ENCODE measurements around the gene GNB1. TPM values are rescaled to one million over a fixed set of nuclear protein-coding genes. Genes with fewer than 3 reads are reported as not detected.

The GNB1 gene
- total and polyA plus RNA-seq, 5 experiments from 2014 or later = 45.9 to 232 (median 107) TPM

DNA sequence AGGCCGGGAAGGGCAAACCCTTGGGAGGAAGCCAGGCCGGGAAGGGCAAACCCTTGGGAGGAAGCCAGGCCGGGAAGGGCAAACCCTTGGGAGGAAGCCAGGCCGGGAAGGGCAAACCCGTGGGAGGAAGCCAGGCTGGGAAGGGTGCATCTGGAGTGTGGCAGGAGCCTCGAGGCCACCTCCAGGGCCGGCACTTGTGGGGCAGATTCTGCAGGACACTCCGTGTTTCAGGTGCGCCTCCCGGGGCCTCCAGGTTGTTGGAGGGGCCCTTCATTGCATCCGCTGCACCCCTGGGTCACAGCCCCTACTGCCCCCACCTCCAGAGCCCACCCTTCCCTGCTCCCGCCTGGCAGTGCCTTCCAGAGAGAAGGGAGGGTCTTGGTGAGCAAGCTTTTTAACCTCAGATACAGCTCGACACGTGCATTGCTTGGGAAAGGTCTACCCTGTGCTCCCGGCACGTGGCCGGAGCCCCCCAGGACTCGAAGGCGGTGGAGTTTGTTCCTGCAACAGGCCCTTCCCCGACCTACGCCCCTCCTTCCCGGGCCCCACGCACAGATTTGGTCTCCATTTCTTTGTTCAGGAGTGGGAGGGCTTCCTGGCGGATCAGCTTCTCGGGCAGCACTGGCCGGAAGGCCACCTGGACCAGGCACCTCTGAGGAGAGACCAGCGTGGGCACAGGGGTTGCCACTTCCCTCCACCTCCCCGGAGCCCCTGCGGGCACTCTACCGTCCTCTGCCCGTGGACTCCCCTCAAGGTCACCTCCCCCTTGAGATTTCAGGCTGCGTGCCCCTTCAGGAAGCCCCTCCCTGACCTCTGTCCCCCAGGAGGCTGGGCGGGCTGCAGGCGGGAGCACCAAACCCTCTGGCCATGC, 37.6 kb upstream of the GNB1 start:
- DNase-seq = no peak

GRCh38 chr1:1927751-1928150, 36.9 kb upstream of the GNB1 start:
- H3K9me3 Mint-ChIP-seq = no peaks in the 10 kb centered on the region
- H3K36me3 Mint-ChIP-seq = no peaks in the 10 kb centered on the region
- no peak for DNase-seq
- no peaks in the 10 kb centered on the region for H3K4me1 Mint-ChIP-seq
- no peaks in the 10 kb centered on the region for H3K27me3 Mint-ChIP-seq
- ATAC-seq = no peak
- H3K4me3 Mint-ChIP-seq = no peak overlapping the region
- H3K27ac Mint-ChIP-seq = no peak overlapping the region
- POLR2A ChIA-PET = no interaction called here

More for the DNA sequence above, 37.6 kb upstream of the GNB1 start:
- ATAC-seq = no peak
- Mint-ChIP-seq H3K36me3 (no peaks in the 10 kb centered on the region), H3K27ac (no peak overlapping the region), H3K9me3 (no peaks in the 10 kb centered on the region), H3K4me3 (no peak overlapping the region), H3K27me3 (no peaks in the 10 kb centered on the region), H3K4me1 (no peaks in the 10 kb centered on the region)
- POLR2A ChIA-PET = no interaction called here

- Mint-ChIP-seq H3K4me3 (no peak overlapping the region), H3K27ac (no peak overlapping the region), H3K27me3 (no peaks in the 10 kb centered on the region), H3K4me1 (no peaks in the 10 kb centered on the region), H3K9me3 (no peaks in the 10 kb centered on the region), H3K36me3 (no peaks in the 10 kb centered on the region)
- no peak for DNase-seq
- POLR2A ChIA-PET = interaction anchor here (0.6 kb wide), 1 partner anchor 201 kb away, joined by 3 read pairs; no protein-coding TSS in a partner anchor
- ATAC-seq = no peak
Observed at GRCh38 chr1:1926886-1927660, 36.2 kb upstream of the GNB1 start.

- no peak for ATAC-seq
- no peak overlapping the region for H3K27ac Mint-ChIP-seq
Observed at GRCh38 chr1:1926346-1926811, 35.5 kb upstream of the GNB1 start.

DNA sequence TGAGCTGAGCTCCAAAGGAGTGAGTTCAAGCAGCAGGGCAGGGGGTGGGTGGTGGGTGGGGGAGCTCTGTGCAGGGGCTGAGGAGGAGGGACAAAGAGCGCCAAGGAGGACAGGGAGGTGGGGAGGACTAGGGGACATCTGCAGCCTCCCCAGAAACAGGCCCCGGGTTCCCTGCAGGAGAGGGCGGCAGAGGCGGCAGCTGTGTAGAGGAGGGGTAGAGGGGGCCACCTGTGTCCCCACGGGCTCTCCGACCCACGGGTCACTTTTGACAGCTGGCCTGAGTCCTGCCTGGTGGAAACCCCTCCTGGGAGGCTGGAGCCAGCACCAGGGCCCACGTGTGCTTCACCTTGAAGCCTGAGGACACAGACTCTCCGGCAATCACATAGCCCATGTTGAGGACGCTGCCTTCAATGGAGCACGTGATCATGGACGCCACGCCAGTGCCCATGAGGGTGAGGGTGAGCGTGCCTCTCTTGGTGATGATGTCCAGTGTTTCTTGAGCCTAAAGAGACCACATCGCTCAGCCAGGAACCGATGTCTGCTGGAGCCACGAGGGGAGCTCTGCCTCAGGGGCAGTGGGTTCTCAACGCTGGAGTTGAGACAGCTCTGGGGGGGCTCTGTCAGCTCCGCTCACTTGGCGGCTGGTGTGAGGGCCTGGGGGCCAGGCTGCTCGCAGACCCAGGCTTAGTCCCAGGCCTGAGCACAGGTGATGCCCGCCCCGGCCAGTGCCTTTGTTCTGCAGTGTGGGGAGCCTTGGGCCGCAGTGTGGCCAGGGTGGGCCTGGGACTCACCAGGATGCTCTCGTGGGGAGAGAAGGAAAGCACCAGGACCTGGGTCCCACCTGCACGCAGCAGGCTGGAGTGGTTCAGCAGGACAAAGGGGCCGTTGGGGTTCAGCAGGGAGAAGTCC, 34.8 kb upstream of the GNB1 start:
- H3K36me3 Mint-ChIP-seq = no peaks in the 10 kb centered on the region
- H3K27ac Mint-ChIP-seq = no peak overlapping the region
- DNase-seq = no peak
- H3K27me3 Mint-ChIP-seq = no peaks in the 10 kb centered on the region
- no peak overlapping the region for H3K4me3 Mint-ChIP-seq
- no peaks in the 10 kb centered on the region for H3K9me3 Mint-ChIP-seq
- no peaks in the 10 kb centered on the region for H3K4me1 Mint-ChIP-seq
- ATAC-seq = no peak
- POLR2A ChIA-PET = no interaction called here

More at GRCh38 chr1:1926346-1926811, 35.5 kb upstream of the GNB1 start:
- Mint-ChIP-seq H3K4me3 (no peak overlapping the region), H3K27me3 (no peaks in the 10 kb centered on the region), H3K4me1 (no peaks in the 10 kb centered on the region), H3K36me3 (no peaks in the 10 kb centered on the region), H3K9me3 (no peaks in the 10 kb centered on the region)
- no peak for DNase-seq
- POLR2A ChIA-PET = interaction anchor here (0.6 kb wide), 1 partner anchor 202 kb away, joined by 3 read pairs; no protein-coding TSS in a partner anchor

- ATAC-seq = no peak
- POLR2A ChIA-PET = no interaction called here
- Mint-ChIP-seq H3K27ac (no peak overlapping the region), H3K4me3 (no peak overlapping the region), H3K9me3 (no peaks in the 10 kb centered on the region), H3K36me3 (no peaks in the 10 kb centered on the region), H3K27me3 (no peaks in the 10 kb centered on the region), H3K4me1 (no peaks in the 10 kb centered on the region)
- no peak for DNase-seq
Observed at GRCh38 chr1:1924849-1925248, 34.0 kb upstream of the GNB1 start.

DNA sequence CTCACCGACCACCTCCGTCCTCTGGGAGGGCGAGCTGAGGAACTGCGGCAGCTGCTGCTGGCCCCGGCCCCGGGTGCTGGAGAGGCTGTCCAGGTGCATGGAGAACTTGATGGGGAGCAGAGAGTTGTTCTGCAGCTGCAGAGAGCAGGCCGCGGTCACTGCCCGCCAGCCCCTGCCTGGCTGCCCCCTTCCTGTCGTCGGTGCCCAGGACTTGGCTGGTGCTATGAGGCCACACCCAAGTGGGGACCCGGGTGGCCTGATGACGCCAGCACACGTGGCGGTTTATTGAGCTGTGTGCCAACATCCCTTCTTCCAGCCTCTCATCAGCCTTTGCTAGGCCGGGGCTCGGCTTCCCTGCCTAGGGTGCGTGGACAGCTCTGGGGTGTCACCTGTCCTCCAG, 33.5 kb upstream of the GNB1 start:
- ATAC-seq (no peak), DNase-seq (no peak)
- H3K9me3 Mint-ChIP-seq = no peaks in the 10 kb centered on the region
- no peak overlapping the region for H3K4me3 Mint-ChIP-seq
- H3K27me3 Mint-ChIP-seq = no peaks in the 10 kb centered on the region
- H3K4me1 Mint-ChIP-seq = peaks cover 0 to 2% (median under 1%) of the 10 kb centered on the region in 4 donors
- POLR2A ChIA-PET = no interaction called here
- no peak overlapping the region for H3K27ac Mint-ChIP-seq
- no peaks in the 10 kb centered on the region for H3K36me3 Mint-ChIP-seq

- Mint-ChIP-seq H3K27ac (peak overlapping the region in 1 of 10 donors; percentile 44), H3K36me3 (no peaks in the 10 kb centered on the region), H3K9me3 (no peaks in the 10 kb centered on the region), H3K27me3 (no peaks in the 10 kb centered on the region), H3K4me3 (no peak overlapping the region), H3K4me1 (peaks cover 0 to 4% (median 2%) of the 10 kb centered on the region in 4 donors)
- POLR2A ChIA-PET = interaction anchor here (0.6 kb wide), 1 partner anchor 8 kb away, joined by 3 read pairs; the partner anchor contains the start of gene CALML6
- DNase-seq (no peak), ATAC-seq (no peak)
Observed at GRCh38 chr1:1922956-1923833, 32.3 kb upstream of the GNB1 start.

DNA sequence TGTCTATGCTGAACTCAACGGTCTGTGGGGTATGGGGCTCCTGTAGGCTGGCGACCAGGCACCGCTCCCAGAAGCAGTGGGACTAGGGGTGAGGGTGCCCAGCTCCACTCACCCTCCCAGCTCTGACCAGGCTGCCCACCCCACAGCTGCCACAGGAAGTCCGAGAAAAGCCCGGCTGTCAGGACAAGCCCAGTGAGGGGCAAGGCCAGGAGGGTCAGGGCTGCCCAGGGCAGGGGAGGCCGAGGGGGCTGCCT, 31.7 kb upstream of the GNB1 start:
- H3K4me3 Mint-ChIP-seq = no peak overlapping the region
- no peak for DNase-seq
- no peak overlapping the region for H3K27ac Mint-ChIP-seq
- peaks cover 0 to 8% (median 4%) of the 10 kb centered on the region in 4 donors for H3K4me1 Mint-ChIP-seq
- no peaks in the 10 kb centered on the region for H3K27me3 Mint-ChIP-seq
- POLR2A ChIA-PET = no interaction called here
- no peaks in the 10 kb centered on the region for H3K9me3 Mint-ChIP-seq
- ATAC-seq = no peak
- H3K36me3 Mint-ChIP-seq = no peaks in the 10 kb centered on the region

- peaks cover 0 to 12% (median 4%) of the 10 kb centered on the region in 4 donors for H3K4me1 Mint-ChIP-seq
- H3K27me3 Mint-ChIP-seq = no peaks in the 10 kb centered on the region
- no peak for ATAC-seq
- no peak for DNase-seq
- POLR2A ChIA-PET = no interaction called here
- H3K27ac Mint-ChIP-seq = peak overlapping the region in 2 of 10 donors; percentile 13 to 27
- H3K4me3 Mint-ChIP-seq = no peak overlapping the region
- H3K9me3 Mint-ChIP-seq = no peaks in the 10 kb centered on the region
- H3K36me3 Mint-ChIP-seq = no peaks in the 10 kb centered on the region
Observed at GRCh38 chr1:1921901-1922701, 31.2 kb upstream of the GNB1 start.

GRCh38 chr1:1921459-1921862, 30.6 kb upstream of the GNB1 start:
- POLR2A ChIA-PET = no interaction called here
- H3K27me3 Mint-ChIP-seq = no peaks in the 10 kb centered on the region
- H3K9me3 Mint-ChIP-seq = no peaks in the 10 kb centered on the region
- ATAC-seq (no peak), DNase-seq (no peak)
- peak overlapping the region in 1 of 10 donors; percentile 15 for H3K27ac Mint-ChIP-seq
- peaks cover 0 to 12% (median 4%) of the 10 kb centered on the region in 4 donors for H3K4me1 Mint-ChIP-seq
- no peak overlapping the region for H3K4me3 Mint-ChIP-seq
- no peaks in the 10 kb centered on the region for H3K36me3 Mint-ChIP-seq
